GM18505 (cell line): ENCODE data around the gene PPP2R3A.

Experiments
- ATAC-seq: cut with Tn5 transposase; IDR thresholded peaks from one replicate; pipeline ENCODE4 v1.9.1; 2021; ENCODE audit not compliant: unreplicated experiment
- POLR2A ChIP-seq: IDR thresholded peaks from 4 replicates; pipeline ENCODE4 v1.6.1; 2011; ENCODE audit warnings: borderline replicate concordance; ENCODE audit not compliant: insufficient read depth, insufficient read length; ENCODE audit errors: extremely low read depth

The PPP2R3A gene

GRCh38 chr3:136021803-136022202 is 56.3 kb downstream of the PPP2R3A start:
- TF ChIP-seq POLR2A, result no peak
- ATAC-seq, result no peak

DNA sequence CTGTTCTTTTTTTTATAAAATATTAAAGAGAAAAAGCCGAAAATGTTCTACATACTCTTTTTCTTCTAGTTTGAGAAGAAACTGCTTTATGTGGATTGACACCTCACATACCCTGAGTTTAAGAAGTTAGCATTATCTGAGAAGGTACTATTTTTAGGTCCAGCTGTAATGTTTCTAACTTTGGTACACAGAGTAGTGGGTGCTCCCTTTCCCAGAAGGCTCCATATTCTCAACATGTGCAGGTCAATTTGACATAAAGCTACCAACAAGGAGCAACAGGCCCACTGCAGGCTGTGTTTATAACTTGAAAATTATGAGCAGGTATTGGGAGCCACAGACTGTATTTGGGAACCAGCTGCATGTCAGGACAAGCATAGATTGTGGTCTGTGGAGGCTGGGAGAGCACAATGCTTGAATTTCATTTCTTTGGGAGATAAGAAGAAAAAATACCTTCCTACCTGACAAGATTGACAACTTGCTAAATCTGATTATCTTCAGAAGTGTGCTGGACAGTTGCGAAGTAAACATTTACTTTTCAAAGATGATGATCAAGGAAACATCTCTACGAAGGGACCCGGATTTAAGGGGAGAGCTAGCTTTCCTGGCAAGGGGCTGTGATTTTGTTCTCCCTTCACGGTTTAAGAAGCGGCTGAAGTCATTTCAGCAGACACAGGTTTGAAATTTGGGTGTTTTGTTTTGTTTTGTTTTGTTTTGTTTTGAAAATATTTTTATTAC is 57.2 kb downstream of the PPP2R3A start:
- TF ChIP-seq POLR2A, result no peak
- ATAC-seq, result no peak

- ATAC-seq, result no peak
- TF ChIP-seq POLR2A, result no peak
Observed at GRCh38 chr3:136023264-136023978, 57.9 kb downstream of the PPP2R3A start.

DNA sequence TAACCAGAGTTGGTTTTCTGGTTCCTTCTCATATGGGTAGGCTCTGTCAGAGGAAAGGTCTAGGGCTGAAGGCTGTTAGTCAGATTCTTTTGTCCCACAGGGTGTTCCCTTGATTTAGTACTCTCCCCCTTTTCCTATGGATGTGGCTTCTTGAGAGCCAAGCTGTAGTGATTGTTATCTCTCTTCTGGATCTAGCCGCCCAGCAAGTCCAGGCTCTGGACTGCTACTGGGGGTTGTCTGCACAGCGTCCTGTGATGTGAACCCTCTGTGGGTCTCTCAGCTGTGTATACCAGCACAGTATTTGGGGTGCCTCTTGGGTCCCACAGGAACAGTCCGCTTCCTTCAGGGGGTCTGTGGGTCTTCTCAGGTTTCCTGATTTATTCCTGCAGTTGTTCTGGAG is 70.8 kb downstream of the PPP2R3A start:
- TF ChIP-seq POLR2A, result no peak
- ATAC-seq, result no peak

DNA sequence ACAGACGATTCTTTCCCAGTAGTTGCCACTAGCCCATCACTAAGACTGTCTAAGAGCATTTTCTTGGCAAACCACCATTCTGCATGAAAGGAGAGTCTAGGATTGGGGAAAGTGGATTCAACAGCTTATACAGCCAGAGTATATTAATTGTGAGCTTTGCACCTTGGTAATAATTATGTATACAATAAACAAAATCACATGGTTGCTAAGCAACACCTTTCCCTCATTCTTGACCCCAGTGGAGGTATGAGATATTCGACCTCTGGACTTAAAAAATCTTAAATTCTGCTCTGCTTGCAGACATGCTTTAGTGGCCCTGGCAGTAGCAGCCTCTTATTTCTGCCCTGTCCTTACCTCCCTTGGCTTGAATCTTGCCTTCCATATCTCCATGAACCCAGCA is 73.1 kb downstream of the PPP2R3A start:
- no peak for ATAC-seq
- TF ChIP-seq POLR2A, result no peak

GRCh38 chr3:136042608-136043221 is 77.2 kb downstream of the PPP2R3A start:
- no peak for TF ChIP-seq POLR2A
- no peak for ATAC-seq

DNA sequence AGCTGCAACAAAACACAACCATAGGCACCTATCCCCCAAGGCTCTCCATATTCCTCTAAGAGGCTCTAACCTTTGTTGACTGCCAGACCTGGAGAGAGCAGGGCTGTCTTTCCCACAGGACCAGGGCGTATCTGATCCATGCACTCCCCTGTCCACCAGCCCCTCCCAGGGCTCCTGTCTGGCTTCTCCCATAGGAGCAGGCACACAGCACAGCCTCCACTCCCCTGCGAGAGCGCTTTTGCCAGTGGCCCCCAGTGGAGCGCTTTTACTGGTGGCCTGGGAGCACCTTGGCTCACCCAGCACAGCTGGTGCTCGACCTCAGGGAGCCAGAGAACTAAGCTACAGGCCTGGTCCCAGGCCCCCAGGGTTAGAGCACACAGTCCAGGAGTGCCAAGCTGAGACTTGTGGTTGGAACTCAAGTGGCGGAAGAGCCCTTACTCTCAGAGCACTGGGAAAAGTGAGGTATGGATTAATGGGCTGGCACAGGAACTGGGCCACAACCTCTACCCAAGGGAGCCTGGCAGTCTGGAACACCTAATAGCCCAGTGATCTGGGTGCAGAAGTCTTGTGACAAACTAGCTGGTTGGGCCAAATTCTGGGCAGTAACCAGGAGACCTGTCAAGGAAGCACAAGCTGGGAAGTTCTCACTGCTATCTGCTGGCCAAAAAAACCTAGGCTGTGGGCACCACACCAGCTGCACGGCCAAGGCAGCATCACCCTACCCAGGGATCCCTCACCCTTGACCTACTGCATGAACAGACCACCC is 79.6 kb downstream of the PPP2R3A start:
- no peak for ATAC-seq
- no peak for TF ChIP-seq POLR2A

DNA sequence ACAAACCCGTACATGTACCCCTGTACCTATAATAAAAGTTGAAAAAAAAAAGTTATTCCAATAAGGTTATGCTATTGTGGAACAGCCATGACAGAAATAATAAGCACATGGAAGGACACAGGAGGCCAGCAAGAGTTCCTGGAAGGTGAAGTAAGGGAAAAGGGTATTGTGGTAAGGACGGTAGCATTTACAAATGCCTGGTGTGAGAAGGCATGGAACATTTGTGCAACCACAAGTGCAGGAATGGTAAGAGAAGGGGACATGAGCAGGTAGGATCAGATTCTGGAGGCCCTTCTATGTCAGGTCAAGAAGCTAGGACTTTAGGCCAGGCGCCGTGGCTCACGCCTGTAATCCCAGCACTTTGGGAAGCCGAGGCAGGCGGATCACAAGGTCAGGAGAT is 82.5 kb downstream of the PPP2R3A start:
- TF ChIP-seq POLR2A, result no peak
- ATAC-seq, result no peak

DNA sequence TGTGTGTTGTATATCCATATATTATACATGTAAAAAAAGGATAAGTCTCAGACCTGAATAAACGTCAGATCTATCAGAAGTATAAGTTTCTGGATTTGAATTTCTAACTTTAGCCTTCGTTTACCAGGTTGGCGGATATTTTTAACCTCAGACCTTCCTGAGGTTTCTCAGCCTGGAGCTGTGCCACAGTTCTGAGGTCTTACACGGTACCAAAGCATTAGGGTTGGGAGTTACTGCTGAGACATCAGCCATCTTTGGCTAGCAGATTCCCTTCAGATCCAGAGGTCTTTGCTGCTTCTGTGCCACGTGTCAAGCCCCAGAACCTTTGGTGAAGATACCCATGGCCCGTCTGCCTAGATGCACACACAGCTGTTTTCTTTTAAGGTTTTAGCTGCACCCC is 84.7 kb downstream of the PPP2R3A start:
- no peak for ATAC-seq
- TF ChIP-seq POLR2A, result no peak

DNA sequence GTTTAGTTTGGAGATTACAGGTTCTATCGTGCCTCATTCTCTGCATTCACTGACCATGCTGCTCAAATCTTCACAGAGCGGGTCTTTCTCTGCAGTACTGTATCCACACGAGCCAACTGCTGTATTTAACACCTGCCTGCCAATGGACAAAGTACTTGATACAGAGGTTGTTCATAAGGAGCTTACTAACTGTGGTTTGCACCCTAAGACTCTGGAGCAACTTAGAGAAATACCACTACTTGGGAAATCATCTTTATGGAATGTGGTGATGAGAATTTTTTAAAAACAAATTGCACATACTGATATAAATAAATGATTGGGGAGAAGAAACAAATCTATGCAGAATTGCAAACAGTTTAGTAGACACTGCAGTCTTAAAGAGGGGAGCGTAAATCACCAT is 90.0 kb downstream of the PPP2R3A start:
- TF ChIP-seq POLR2A, result no peak

DNA sequence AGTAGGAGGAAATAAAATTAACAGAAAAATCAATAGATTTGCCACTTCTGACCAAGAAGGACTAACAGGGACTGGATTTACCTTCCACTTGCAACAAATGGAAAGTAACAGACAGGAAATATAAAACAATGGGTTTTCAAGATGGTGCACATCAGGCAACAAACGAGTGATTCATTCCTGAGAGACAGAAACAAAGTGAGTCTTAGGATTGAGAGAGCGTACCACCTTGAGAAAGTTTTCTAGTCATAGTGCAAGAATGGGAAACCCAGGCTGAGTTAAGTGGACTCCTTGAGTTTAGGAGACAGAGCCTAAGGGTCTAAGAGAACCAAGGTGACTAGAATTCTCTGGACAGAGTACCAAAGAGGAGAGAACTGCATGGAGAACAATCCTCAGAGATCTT is 101.7 kb downstream of the PPP2R3A start:
- TF ChIP-seq POLR2A, result no peak
- ATAC-seq, result no peak

More for the DNA sequence above, 90.0 kb downstream of the PPP2R3A start:
- ATAC-seq, result no peak

DNA sequence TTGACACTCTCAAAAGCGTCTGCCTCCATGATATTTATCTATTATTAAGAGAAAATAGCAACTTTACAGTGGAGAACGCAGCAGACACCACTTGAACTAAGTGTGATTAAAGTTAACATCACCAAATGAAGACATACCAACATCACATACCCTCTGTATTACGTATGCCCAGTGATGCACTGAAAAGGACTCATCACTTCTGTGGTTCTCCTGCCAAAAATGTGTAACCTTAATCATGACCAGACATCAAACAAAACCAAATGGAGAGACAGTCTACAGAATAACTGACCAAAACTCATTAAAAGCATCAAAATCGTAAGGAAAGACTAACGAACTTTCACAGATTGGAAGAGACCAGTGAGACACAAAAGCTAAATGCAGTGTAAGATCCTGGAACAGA is 103.2 kb downstream of the PPP2R3A start:
- no peak for ATAC-seq
- no peak for TF ChIP-seq POLR2A

- TF ChIP-seq POLR2A, result no peak
Observed at GRCh38 chr3:136069933-136070332, 104.4 kb downstream of the PPP2R3A start.

GRCh38 chr3:136070334-136070733 is 104.8 kb downstream of the PPP2R3A start:
- TF ChIP-seq POLR2A, result no peak
- ATAC-seq, result no peak

More at GRCh38 chr3:136069933-136070332, 104.4 kb downstream of the PPP2R3A start:
- no peak for ATAC-seq
